ENCODE data around the gene KIF12.
"Not testable (repeated sequence)": the region's sequence is repeated elsewhere in the genome, so short reads cannot be mapped to it uniquely, and the experiment has no call there.

Gene KIF12

DNA sequence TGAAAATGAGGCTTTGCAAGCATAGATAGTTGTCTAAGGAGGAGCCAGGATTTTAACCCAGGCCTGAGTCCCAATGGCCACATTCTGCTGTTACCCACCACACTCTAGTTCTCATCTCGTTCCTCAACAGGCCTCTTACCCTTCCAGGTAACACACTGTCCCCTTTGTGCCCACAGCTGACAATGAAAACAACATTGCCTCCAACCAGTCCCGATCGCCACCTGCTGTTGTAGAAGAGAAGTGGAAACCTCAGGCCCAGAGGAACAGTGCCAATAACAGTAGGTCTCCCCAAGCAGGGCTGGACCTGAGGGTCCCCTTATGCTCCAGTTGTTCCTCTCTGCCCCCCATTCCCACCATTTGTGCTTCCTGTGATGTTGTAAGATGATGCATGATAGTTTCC, 51.4 kb downstream of the KIF12 start:
- DNase-seq (ENCODE audit: low read depth, low spot score) = no peak

DNA sequence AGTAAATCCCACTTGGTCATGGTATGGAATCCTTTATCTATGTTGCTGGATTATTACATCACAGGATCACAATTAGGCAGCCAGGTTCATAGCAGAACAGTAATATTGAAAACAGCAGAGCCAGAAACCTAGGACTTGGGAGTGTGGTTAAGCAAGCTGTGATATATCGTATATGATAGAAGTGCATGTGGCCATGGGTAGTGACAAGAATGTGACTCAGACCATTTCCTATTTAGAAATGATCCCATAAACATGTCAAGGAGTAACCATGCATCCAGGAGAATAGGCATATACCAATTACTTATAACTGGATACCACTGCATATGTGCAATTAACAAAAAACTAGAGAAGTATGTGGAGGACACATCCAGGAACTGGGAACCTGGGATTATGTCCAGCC, 52.2 kb downstream of the KIF12 start:
- DNase-seq (ENCODE audit: low read depth, low spot score) = no peak

- no peak for DNase-seq (ENCODE audit: low read depth, low spot score)
Observed at GRCh38 chr9:114046237-114046755, 52.8 kb downstream of the KIF12 start.

GRCh38 chr9:114043660-114044059, 55.4 kb downstream of the KIF12 start:
- DNase-seq (ENCODE audit: low read depth, low spot score) = not testable (repeated sequence)

Measured in activated CD4-positive, CD25-positive, alpha-beta regulatory T cell treated with anti-CD3 and anti-CD28 coated beads, Interleukin-2, amount 50 U/mL, for 16 hours (primary cell).